GM12864 (cell line): ENCODE results near the gene GON4L.

Experiments used
- DNase-seq: peaks from one replicate; pipeline ENCODE4 v3.0.0-alpha.2; 2011; ENCODE audit warnings: low read depth
- H3K4me3 ChIP-seq: 2 replicates; pipeline ENCODE4 v1.5.1; 2011; ENCODE audit warnings: mild to moderate bottlenecking, low read depth, low read length, control low read depth
- TF ChIP-seq, protein P1 (sequence below): IDR thresholded peaks from 2 replicates; pipeline ENCODE4 v1.5.1; 2011; ENCODE audit warnings: low read depth, mild to moderate bottlenecking, moderate library complexity, low read length, control low read depth, inconsistent platforms; ENCODE audit errors: missing control alignments

GON4L gene, protein sequence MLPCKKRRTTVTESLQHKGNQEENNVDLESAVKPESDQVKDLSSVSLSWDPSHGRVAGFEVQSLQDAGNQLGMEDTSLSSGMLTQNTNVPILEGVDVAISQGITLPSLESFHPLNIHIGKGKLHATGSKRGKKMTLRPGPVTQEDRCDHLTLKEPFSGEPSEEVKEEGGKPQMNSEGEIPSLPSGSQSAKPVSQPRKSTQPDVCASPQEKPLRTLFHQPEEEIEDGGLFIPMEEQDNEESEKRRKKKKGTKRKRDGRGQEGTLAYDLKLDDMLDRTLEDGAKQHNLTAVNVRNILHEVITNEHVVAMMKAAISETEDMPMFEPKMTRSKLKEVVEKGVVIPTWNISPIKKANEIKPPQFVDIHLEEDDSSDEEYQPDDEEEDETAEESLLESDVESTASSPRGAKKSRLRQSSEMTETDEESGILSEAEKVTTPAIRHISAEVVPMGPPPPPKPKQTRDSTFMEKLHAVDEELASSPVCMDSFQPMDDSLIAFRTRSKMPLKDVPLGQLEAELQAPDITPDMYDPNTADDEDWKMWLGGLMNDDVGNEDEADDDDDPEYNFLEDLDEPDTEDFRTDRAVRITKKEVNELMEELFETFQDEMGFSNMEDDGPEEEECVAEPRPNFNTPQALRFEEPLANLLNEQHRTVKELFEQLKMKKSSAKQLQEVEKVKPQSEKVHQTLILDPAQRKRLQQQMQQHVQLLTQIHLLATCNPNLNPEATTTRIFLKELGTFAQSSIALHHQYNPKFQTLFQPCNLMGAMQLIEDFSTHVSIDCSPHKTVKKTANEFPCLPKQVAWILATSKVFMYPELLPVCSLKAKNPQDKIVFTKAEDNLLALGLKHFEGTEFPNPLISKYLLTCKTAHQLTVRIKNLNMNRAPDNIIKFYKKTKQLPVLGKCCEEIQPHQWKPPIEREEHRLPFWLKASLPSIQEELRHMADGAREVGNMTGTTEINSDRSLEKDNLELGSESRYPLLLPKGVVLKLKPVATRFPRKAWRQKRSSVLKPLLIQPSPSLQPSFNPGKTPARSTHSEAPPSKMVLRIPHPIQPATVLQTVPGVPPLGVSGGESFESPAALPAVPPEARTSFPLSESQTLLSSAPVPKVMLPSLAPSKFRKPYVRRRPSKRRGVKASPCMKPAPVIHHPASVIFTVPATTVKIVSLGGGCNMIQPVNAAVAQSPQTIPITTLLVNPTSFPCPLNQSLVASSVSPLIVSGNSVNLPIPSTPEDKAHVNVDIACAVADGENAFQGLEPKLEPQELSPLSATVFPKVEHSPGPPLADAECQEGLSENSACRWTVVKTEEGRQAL (N-terminal part only)

DNA sequence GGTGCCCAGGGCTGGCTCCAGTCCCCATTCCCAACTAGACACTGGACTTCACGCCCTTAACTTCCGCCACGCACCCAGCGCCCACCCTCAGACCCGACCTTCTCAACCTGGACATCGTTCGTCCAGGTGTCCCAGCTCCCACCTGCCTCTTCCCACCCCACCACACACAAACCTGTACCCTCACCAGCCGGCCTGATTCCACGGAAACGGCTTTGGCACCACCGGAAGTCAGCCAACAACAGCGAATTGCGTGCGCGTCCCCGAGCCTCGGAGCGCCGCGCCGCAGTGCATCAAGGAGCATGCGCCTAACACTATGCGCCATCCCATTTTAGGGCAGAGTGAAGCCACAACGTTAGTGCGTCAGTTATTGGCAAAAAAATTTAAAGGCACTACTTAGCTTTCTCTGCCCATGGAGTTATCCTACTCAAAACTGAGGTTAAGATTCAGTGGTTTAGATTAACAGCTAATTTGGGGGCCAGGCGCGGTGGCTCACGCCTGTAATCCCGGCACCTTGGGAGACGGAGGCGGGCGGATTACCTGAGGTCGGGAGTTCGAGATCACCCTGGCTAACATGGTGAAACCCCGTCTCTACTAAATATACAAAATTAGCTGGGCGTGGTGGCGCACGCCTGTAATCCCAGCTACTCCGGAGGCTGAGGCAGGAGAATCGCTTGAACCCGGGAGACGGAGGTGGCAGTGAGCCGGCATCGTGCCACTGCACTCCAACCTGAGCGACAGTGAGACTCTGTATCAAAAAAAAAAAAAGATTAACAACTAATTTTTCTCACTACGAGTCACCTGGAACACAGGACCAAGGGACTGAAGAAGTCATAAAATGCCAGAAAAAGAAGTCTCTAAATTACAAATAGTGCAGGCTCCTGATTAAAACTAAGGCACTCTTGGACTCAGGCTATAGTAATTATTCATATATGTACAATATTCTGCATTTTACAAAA, at the start of gene GON4L:
Gene GON4L, minus strand, starts transcription at position 240 of the 956 bp plus-strand sequence. CDS start 3,434 bp downstream, outside the sequence.
- TF ChIP-seq, protein P1, sequence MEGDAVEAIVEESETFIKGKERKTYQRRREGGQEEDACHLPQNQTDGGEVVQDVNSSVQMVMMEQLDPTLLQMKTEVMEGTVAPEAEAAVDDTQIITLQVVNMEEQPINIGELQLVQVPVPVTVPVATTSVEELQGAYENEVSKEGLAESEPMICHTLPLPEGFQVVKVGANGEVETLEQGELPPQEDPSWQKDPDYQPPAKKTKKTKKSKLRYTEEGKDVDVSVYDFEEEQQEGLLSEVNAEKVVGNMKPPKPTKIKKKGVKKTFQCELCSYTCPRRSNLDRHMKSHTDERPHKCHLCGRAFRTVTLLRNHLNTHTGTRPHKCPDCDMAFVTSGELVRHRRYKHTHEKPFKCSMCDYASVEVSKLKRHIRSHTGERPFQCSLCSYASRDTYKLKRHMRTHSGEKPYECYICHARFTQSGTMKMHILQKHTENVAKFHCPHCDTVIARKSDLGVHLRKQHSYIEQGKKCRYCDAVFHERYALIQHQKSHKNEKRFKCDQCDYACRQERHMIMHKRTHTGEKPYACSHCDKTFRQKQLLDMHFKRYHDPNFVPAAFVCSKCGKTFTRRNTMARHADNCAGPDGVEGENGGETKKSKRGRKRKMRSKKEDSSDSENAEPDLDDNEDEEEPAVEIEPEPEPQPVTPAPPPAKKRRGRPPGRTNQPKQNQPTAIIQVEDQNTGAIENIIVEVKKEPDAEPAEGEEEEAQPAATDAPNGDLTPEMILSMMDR, result no peak
- peak within 1 kb of the TSS; percentile 73 for H3K4me3 ChIP-seq
- peak; percentile 83 for DNase-seq

- H3K4me3 ChIP-seq, result no peak overlapping the region
- DNase-seq, result no peak
- TF ChIP-seq, protein P1, result no peak
Measured at GRCh38 chr1:155904261-155904660, 47.2 kb upstream of the GON4L start.

DNA sequence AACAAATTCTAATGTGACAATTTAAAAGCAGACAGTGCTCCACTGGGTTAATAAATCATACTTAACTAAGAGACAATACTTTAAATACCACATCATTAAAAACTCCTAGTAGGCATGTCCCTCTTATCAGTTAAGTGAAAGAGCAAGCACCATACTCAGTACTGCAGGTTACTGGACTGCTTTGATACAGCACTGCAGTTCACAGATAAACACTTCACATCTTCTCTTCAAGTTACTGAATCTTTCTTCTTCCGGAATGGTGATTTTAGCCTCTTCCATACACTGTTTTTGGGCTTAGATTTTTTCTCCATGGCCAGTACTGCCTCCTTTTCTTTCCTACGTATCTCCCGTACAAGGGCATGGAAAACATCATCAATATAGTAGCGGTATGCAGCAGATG, 43.1 kb upstream of the GON4L start:
- TF ChIP-seq, protein P1, result no peak
- no peak overlapping the region for H3K4me3 ChIP-seq
- no peak for DNase-seq

DNA sequence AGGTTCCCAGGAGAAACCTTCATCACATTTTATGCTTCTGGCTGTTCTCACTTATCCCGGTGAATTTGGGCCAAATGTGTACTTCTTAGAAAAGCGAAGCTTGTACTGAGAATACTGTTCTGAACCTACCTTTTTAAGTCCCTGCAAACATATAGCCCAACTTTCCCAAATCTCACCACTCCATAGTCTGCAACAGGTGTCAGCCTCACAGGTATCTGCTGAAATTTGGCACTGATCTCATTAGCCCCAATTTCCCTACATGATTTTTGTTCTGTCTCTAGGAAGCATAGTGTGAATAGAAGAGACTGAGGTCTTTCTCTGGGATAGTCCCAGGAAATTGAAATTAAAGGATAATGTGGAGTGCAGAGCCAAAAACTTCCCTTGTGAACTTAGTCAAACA, 42.7 kb upstream of the GON4L start:
- TF ChIP-seq, protein P1, result no peak
- H3K4me3 ChIP-seq, result no peak overlapping the region
- DNase-seq, result no peak

GRCh38 chr1:155898888-155899287, 41.9 kb upstream of the GON4L start:
- no peak overlapping the region for H3K4me3 ChIP-seq
- TF ChIP-seq, protein P1, result no peak
- DNase-seq, result no peak
